Fibroblast of skin of back (primary cell): Measurements from ENCODE around the gene VPS13C. TPM values are rescaled to one million over a fixed set of nuclear protein-coding genes. Genes with fewer than 3 reads are reported as not detected.

Experiments used
- DNase-seq: peaks from one replicate; pipeline ENCODE4 v3.0.0-alpha.2; 2013
- polyA plus RNA-seq, 2 experiments: library from polyadenylated mRNA; unstranded; fragments of 120-200 nt; gene quantifications; one replicate each; pipeline ENCODE4 v1.2.1, GENCODE V29; 2013; ENCODE audit not compliant: insufficient read length in 2 of 2

VPS13C gene, protein sequence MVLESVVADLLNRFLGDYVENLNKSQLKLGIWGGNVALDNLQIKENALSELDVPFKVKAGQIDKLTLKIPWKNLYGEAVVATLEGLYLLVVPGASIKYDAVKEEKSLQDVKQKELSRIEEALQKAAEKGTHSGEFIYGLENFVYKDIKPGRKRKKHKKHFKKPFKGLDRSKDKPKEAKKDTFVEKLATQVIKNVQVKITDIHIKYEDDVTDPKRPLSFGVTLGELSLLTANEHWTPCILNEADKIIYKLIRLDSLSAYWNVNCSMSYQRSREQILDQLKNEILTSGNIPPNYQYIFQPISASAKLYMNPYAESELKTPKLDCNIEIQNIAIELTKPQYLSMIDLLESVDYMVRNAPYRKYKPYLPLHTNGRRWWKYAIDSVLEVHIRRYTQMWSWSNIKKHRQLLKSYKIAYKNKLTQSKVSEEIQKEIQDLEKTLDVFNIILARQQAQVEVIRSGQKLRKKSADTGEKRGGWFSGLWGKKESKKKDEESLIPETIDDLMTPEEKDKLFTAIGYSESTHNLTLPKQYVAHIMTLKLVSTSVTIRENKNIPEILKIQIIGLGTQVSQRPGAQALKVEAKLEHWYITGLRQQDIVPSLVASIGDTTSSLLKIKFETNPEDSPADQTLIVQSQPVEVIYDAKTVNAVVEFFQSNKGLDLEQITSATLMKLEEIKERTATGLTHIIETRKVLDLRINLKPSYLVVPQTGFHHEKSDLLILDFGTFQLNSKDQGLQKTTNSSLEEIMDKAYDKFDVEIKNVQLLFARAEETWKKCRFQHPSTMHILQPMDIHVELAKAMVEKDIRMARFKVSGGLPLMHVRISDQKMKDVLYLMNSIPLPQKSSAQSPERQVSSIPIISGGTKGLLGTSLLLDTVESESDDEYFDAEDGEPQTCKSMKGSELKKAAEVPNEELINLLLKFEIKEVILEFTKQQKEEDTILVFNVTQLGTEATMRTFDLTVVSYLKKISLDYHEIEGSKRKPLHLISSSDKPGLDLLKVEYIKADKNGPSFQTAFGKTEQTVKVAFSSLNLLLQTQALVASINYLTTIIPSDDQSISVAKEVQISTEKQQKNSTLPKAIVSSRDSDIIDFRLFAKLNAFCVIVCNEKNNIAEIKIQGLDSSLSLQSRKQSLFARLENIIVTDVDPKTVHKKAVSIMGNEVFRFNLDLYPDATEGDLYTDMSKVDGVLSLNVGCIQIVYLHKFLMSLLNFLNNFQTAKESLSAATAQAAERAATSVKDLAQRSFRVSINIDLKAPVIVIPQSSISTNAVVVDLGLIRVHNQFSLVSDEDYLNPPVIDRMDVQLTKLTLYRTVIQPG (N-terminal part only)
- 17.4 TPM for polyA plus RNA-seq (2013, experiment 1 of 2; ENCODE audit: insufficient read length)
- 23.6 TPM for polyA plus RNA-seq (2013, experiment 2 of 2; ENCODE audit: insufficient read length)

DNA sequence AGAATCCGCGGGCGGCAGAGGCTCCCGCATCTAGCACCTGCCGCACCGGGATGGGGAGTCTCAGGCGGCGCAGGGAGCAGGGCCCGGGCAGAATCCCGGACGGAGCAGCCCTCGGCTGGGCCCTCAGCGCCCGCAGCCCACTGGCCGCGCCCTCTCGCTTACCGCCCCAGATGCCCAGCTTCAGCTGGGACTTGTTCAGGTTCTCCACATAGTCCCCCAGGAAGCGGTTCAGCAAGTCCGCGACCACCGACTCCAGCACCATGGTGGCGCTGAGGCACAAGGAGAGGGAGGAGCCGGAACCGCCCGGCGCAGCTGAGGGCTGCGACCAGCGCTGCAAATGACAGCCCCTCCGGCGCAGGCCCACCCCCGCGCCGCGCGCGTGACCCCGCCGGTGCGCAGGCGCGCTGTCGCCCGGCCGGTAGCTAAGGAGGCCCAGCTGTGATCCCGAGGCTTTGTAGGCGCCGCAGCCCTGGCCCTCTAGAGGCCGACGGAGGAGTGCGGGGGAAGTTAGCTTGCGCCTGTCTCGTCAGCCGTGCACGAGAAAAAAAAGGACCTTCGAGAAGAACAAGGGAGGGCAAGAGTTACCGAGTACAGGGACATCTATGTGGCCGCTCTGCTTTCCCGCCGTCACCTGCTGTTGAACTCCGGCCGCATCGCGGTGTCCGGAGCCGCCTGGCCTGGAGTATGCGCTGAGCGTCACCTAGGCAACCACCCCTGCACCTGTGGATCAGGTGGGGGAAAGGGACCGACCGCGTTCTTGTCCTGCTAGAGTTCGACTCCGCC is at the start of gene VPS13C:
VPS13C (minus strand) TSS at position 335 of the 783 bp plus-strand sequence; CDS start at position 262, 73 bp downstream.
- DNase-seq: peak; percentile 94

DNA sequence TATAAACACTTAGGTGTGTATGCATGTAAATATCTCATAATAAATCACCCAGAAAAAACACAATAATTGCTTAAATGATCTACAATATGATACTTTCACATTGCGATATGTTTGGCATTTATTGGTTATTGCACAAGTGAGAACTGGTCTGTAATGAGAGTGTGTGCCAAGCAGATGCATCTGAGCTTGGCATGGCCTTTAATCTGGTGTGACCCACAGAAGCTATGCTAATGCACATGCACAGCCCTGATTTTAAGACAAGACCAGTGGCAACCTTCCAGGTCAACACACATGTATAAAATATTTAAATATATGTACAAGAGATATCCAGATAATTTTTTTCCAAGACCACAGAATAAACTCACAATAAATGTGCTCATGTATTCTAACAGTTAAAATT is 49.2 kb upstream of the VPS13C start:
- no peak for DNase-seq

DNA sequence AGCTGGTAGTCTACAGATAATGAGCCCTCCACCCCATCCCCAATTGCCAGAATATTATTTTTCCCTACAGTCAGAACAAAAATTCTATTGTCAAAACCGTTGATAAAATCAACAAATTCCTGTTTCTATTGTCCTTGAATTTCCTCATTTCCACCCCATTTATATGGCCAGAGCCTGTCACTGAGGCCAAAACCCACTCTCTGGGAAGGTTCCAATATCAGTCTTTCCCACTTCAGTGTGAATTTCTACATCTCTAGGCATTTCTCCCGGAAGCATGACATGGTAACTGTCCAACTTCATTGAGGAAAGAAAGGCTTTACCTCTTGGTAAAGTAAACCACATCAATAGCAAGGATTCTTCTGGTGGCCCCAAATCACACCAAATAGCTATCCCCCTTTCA is 48.2 kb upstream of the VPS13C start:
- DNase-seq: no peak

DNA sequence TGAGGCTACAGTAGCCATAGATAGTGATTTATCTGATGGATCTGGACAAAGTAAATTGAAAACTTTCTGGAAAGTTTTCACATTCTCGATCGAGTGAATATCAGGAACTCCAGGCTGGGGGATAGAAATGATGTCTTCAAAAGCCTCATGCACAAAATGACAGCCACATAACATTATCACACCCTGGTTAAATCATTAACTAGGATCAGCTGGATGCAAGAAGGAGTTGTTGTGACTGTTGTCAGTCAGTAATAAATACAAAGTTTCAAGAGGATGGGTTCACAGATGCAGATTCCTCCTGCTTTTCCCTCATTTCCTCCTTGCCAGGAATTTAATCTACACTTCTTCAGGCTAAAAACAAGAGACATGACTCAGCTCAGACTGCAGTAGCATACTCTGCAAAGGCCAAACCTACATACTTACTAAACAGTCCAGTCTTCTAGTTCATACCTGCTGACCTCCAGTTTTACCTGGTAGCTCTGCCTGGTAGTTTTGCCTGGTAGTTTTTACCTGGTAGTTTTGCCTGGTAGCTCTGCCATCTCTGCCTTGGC is 47.4 kb upstream of the VPS13C start:
- DNase-seq: peak; percentile 15

DNA sequence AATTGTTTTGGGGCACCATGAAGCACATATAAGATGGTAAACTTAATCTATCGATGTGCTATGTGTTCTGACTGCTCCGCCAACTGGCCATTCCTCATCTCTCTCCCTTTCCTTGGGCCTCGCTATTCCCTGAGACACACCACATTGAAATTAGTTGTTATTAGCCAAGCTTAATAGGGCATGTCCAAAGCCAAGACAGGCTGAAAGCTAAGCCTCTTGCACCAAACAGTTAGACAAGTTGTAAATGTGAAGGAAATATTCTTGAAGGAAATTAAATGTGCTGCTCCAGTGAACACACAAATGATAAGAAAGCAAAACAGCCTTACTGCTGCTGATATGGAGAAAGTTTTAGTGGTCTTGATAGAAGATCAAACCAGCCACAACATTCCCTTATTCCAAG is 45.8 kb upstream of the VPS13C start:
- DNase-seq: no peak

DNA sequence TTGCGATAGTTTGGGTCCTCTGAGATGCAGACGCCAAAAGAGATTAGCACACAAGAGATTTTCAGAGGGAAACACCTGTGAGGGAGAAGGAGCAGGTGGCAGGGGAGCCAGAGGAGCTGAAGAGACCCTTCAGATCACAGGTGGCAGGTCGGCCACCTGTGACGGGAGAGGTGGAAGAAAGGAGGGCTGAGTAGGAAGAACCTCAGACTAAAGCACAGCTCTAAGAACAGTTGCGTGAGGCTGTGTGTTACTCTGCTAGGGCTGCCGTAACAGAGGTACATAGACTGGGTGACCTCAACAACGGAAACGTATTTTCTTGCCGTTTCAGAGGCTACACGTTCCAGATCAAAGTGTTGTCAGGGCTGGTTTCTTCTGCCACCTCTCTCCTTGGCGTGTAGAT is 45.0 kb upstream of the VPS13C start:
- DNase-seq: no peak

DNA sequence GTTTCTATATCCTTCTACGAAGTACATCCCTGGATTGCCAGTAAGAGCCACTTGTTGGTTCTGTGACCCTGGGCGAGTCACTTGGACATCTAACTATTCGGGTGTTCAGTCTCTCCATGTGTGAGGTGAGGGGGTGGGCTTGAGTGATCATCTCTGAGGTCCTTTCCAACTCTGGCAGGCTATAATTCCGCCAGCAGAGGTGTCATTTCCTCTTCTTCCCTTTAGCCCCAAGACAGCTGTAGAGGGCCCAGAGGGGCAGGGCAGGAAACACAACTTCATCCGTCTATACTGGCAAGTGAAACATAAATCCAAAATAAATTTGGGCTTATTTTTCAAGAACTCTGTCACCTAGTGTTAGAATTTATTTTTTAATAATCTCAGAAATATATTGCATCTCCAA is 44.6 kb upstream of the VPS13C start:
- DNase-seq: no peak

DNA sequence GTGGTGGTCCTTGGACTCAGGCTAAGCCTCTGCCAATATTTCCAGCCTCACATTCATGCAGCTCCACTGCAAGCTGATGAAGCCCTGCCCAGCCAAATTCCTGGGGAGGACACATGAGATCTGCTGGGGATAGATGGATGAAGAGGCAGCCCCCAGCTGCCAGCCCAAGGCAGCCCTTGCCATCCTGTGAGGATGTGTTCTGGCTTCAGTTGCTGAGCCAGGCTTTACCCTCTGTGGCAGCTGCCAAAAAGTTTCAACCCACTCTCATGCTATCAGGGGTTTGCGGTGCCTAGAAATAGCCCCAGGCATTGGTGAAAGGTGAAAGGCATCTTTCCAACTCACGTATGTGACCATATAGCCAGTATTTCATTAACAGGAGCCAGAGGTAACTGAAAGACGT is 44.2 kb upstream of the VPS13C start:
- DNase-seq: no peak

DNA sequence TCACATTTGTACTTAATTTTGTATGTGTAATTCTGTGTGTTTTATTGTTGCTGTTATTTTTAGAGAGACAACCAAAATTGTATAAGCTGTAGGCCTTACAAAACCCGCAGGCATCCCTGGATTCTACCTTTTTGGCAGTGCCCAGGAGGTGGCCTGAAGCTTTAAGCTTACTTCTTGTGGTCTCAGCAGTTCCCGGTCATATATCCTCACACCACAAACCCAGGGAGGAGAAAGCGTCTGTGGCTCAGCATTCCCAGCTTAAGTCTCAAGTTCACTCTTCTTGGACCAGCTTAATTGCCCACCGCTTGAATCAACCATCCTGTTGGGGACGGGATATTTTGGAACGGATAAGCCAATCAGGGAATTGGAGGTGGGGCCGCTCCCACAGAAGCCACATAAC is 43.2 kb upstream of the VPS13C start:
- no peak for DNase-seq

DNA sequence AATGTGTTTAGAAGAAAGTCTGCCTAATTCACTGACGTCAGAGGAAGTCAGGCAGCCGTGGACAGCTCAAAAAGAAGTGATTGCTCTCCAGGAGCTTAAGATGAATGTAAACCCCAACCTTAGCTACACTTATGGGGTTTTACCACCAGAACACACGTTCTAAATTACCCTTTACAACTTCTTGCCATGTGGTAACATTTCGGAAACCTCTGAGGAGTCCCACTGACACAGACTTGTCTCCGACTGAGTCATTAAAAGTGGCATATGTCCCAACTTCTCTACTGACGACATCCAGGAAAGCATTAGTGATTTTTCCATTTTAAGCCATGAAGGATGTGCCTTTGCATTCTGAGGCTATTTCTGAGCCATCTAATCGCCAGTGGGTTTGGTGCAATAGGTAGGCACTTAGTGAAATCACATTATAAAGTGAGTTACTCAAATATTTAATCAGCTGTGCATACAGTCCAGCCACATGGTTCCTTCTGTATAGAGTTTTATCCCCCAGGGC is 38.9 kb upstream of the VPS13C start:
- DNase-seq: peak; percentile 87

DNA sequence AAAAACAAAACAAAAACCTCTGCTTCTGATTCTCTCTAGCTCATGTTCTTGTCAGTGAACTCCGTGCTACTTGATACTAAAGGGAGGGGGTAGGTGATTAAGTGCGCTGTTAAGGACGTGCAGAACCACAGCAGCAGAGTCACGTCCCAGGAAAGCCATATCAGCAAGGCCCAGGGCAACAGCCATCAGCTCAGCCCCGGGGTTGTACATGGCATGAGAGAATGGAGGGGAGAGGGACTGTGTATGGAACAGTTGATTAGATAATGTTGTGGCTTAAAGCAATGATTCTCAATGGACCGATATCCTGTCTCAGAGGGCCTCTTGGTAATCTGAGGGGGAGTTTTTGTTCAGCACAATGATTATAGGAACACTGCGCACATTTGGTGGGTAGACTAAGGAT is 34.1 kb upstream of the VPS13C start:
- no peak for DNase-seq

DNA sequence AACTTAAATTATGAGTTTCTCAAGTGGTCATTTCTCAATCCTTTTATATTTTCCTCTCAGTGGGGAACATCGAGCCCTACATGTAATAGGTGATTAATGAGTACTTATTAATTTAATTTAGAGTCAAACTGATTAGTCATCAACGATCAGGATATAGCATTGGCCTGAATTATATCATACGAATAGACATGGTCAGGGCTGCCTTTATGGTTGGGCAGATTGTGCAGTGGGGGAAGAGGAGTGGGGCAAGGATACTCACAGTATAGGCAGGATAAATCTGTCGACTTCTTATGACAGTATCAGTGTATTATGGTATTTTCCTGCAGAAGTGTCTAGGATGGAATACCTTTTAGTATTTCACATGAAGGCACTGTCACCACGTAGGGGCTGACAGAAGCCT is 33.6 kb upstream of the VPS13C start:
- DNase-seq: no peak

DNA sequence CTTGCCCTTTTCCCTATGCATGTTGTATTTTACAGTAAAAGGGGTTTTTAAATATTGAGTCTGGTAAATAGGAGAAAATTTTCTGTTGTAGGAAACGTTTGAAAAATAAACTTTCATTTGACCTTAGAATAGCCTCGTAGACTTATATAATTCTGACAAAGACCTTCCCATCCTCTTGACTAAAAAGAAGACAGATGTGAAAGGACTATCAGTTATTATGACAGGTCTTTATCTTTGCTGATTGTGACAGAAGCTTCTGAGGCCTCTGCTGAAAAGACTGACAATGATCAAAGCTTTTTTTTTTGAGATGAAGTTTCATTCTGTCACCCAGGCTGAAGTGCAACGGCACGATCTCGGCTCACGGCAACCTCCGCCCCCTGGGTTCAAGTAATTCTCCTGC is 30.7 kb upstream of the VPS13C start:
- DNase-seq: no peak

DNA sequence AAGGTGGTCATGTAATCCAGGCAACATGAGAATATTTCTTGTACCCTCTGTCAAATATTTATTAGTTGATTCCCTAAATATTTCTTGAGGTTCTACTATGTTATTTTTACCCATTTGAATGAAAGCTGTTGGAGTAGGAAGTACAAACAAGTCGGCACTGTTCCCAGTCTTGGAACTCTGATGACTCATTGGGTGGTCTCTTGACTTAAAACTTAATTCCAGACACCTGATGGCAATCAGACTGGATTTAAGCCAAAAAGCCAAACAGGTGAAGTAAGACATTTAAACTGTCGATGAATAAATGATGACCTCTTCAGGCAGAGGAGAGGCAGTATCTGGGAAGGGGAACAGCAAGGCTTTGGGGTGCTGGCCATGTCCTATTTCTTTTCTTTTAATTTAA is 29.4 kb upstream of the VPS13C start:
- no peak for DNase-seq

DNA sequence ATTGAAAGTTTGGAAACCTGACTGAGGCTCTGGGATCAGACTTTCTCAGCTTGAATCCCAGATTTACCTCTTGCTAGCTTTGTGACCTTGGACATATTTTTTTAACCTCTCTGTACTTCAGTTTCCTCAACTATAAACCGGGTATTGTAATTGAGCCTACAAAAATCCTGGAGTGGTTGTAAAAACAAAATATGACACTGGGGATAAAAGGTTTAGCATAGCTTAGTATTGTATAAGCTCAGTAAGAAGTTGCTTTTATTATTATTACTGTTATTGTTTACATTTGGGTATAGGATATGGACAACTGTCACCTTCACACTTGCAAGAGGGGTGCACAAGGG is 28.1 kb upstream of the VPS13C start:
- DNase-seq: no peak

DNA sequence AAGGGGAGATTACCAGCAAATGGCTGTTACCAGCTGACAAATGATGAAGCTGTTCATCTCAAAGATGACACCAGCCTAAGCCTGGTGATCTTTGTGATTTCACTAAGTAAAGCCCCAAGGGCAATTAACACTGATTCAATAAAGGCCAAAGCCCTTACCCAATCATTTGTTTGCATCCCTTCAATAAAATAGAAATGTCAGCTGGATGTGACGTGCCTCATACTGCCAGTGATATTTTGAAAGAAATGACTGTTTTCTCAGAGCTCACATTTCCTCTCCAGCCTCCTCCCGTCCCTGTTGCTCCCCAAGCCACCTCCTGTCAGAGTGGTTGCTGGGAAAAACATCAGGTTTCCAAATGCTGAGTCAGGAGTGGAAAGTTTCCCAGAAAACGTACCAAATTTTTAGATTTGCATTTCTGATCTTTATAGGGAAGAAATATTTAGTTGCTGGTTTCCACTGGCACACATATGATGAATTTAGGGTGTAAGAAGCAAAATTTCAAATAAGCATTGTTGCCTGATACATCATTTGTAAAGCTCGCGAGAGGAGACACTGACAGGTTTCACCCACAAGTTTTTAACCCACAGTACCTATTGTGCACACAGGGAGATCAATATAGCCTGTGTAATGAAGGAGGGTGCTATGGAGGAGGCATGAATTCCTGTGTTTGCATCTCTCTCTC is 27.6 kb upstream of the VPS13C start:
- DNase-seq: no peak

DNA sequence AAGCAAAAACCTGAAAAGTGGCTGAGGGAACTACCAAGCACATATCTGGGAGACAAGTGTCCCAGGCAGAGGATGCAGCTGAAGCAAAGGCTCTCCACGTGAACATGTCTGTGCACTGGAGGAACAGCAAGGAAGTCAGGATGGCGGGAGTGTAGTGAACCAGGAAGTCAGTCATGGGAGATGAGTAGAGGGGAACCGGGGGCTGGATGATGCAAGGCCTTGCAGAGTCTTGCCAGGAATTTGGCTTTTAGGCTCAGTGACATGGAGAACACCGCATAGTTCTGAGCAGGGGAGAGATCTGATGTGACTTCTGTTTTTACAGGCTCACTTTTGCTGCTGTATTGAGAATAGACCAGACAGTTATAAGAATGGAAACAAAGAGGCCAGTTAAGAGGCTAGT is 25.5 kb upstream of the VPS13C start:
- DNase-seq: peak; percentile 42

DNA sequence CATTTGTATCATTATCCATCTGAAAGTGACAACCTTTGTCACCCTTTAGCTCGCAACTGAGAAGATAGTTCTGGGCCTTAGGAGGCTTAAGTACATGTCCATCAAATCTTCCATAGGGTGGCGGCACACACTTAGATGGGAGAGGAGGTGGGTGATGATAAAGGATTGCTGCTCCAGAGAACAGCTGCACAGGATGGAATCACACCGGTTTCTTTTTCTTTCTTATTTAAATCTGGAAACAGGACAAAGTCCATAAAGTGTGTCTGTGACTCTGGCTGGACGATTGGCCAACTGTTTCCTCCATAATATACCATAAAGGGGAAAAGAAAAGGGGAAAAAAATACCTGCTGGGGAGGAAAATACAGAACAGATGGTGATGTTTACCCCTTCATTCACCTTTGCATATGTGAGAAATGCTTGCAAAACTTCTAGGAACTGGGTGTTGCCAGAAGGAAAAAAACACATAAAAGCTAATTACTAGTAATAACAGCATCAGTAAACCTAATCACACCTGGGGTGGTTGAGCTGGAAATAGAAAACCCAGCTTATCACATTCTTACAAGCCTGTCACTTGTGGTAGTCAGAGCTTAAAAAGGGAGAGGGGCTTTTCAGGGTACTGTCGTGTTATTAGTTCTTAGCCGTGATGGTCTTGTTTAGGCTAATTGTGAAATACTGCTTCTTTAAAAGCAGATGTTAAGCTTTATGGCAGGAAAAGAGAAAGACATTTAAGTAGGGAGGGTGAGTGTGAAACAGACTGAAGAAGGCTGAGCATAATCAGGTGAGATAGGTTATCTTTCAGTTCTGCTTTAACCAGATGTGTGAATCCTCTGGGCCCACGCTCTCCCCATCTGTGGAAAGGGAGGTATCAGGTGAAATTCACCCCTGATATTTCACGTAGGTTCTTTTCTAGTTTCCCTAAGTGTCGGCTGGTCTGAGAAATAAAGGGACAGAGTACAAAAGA is 23.2 kb upstream of the VPS13C start:
- no peak for DNase-seq

DNA sequence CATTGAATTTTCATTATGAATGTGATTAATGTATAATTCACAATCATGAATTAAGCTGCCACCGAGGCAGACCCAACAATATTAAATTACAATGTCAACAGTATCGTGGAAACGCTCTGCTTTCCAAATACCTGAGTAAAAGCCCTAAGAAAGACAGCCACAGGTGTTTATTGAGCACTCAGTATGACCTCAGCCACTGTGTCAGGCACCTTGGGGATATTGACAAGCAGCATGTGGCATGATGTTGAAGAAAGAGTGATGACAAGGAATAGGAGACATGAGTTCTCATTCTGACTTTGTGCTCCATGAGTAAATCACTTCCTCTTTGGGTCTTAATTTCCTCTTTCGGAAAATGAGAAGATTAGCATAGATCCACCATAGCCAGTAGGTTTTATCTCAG is 19.3 kb upstream of the VPS13C start:
- DNase-seq: no peak
